Measurements from ENCODE around the gene CCNL1. TPM values are rescaled to one million over a fixed set of nuclear protein-coding genes. Genes with fewer than 3 reads are reported as not detected.
"Not testable (repeated sequence)": the region's sequence is repeated elsewhere in the genome, so short reads cannot be mapped to it uniquely, and the experiment has no call there.

Gene CCNL1
- total RNA-seq, 1 donor from 2014 or later, result 133 TPM

DNA sequence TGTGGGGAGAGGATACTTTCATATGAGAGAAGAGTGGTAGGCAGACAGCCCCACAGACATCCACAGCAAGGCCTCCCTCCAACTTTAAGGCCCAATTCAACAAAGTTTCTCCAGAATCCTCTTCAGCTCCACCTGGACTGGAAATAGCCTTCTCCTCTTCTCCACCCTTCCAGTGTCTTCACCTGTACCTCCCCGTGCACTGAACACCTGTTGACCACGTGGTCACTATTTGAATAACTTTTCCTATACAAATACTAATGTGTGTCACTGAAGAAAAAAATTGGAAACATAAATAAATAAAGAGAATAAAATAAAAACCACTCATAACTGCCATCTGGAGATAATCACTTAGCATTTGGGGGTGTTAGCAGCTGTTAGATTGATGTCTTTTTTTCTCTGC lies 52.9 kb downstream of the CCNL1 start:
- Histone ChIP-seq H3K27me3 (ENCODE audit: low read depth) (no peaks in the 10 kb centered on the region), H3K4me1 (no peaks in the 10 kb centered on the region), H3K27ac (no peak overlapping the region), H3K9me3 (no peaks in the 10 kb centered on the region), H3K36me3 (no peaks in the 10 kb centered on the region), H3K4me3 (no peak overlapping the region)
- TF ChIP-seq, protein P1, sequence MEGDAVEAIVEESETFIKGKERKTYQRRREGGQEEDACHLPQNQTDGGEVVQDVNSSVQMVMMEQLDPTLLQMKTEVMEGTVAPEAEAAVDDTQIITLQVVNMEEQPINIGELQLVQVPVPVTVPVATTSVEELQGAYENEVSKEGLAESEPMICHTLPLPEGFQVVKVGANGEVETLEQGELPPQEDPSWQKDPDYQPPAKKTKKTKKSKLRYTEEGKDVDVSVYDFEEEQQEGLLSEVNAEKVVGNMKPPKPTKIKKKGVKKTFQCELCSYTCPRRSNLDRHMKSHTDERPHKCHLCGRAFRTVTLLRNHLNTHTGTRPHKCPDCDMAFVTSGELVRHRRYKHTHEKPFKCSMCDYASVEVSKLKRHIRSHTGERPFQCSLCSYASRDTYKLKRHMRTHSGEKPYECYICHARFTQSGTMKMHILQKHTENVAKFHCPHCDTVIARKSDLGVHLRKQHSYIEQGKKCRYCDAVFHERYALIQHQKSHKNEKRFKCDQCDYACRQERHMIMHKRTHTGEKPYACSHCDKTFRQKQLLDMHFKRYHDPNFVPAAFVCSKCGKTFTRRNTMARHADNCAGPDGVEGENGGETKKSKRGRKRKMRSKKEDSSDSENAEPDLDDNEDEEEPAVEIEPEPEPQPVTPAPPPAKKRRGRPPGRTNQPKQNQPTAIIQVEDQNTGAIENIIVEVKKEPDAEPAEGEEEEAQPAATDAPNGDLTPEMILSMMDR (IDR thresholded peaks at IDR 0.05), result no peak
- ATAC-seq (no peak), DNase-seq (no peak)
- intact Hi-C loops (cut with DNase I), result no loop called here

DNA sequence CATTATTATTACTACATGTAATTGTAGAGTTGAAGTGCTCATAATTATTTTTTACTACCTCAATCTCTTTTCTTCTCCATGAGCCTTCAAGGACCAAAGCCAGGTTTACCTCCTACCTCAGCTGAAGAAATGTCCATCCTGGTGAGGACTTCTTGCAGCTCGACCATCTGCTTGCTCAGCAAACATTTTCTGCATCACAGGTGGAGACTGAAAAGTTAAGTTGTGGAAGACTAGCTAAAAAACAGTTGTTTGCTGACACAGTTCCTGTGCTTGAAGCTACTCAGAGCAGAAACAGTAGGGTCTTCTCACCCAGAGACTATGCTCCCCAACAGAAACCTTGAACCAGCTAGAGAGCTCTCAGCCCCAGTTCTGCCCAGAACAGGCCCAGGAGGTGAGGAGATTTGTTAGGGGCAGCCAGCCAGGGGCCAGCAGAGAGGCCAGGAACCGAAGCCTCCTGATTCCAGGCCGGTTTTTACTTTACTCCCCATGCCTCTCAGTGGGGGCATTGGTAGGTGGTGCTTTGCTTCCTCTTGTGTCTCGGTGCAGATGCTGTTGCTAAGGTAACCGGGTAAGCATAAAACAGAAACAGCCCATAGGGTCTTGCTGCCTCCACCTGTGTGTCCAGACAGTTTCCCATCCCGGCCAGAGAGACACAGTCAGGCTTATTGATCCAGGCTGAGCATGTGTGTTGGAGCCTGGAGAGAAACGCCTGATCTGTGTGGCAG lies 54.9 kb downstream of the CCNL1 start:
- Histone ChIP-seq H3K27me3 (ENCODE audit: low read depth) (no peaks in the 10 kb centered on the region), H3K4me1 (no peaks in the 10 kb centered on the region), H3K4me3 (no peak overlapping the region), H3K9me3 (no peaks in the 10 kb centered on the region), H3K36me3 (no peaks in the 10 kb centered on the region), H3K27ac (no peak overlapping the region)
- peak in 1 of 2 donors; percentile 27 for ATAC-seq
- DNase-seq, result no peak
- intact Hi-C loops (cut with DNase I), result no loop called here
- TF ChIP-seq, protein P1 (IDR thresholded peaks at IDR 0.05), result no peak

DNA sequence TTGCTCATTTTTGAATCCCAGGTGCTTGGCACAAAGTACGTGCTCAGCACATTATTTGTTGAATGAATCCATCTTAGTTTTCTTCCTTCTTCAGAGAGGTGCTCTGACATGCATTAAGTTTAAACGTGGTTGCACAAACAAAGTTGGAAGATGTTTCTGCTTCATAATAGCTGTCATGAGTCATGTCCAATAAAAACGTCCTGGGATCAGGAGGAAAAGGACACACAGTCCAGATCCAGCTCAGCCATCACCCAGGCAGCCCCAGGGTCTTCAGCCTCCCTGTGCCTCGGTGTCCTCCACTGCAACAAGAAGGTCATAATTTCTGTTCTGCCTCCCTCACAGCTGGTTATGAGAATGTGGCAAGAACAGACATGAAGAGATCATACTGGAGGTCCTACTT lies 55.4 kb downstream of the CCNL1 start:
- TF ChIP-seq, protein P1 (IDR thresholded peaks at IDR 0.05), result no peak
- H3K27me3 ChIP-seq (ENCODE audit: low read depth), result no peaks in the 10 kb centered on the region
- H3K36me3 ChIP-seq, result no peaks in the 10 kb centered on the region
- H3K4me1 ChIP-seq, result peaks cover 6% of the 10 kb centered on the region
- no peak overlapping the region for H3K27ac ChIP-seq
- H3K4me3 ChIP-seq, result no peak overlapping the region
- ATAC-seq (no peak), DNase-seq (no peak)
- H3K9me3 ChIP-seq, result no peaks in the 10 kb centered on the region
- intact Hi-C loops (cut with DNase I), result no loop called here

DNA sequence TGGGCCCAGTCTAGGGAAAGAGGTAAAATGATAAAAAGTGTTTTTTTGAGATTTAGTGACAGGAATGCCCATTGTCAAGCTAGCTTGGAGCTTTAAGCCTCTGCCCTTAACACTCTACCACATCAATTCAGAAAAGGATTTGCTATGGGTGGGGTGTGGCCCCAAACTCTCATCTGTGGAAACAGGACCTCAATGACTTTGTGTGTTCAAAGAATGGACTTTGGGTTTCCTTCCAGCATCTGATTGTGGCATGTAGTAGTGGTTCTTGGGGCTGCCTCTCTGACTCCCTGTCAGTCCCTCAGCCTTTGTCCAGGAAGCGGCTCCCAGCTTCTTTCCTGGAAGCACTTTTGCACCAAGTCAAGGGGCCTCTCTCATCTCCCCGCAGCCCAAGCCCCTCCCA lies 56.1 kb downstream of the CCNL1 start:
- Histone ChIP-seq H3K27me3 (ENCODE audit: low read depth) (no peaks in the 10 kb centered on the region), H3K4me3 (no peak overlapping the region), H3K9me3 (no peaks in the 10 kb centered on the region), H3K27ac (no peak overlapping the region), H3K36me3 (no peaks in the 10 kb centered on the region), H3K4me1 (peaks cover 6% of the 10 kb centered on the region)
- intact Hi-C loops (cut with DNase I), result no loop called here
- ATAC-seq (no peak), DNase-seq (no peak)
- TF ChIP-seq, protein P1 (IDR thresholded peaks at IDR 0.05), result no peak

DNA sequence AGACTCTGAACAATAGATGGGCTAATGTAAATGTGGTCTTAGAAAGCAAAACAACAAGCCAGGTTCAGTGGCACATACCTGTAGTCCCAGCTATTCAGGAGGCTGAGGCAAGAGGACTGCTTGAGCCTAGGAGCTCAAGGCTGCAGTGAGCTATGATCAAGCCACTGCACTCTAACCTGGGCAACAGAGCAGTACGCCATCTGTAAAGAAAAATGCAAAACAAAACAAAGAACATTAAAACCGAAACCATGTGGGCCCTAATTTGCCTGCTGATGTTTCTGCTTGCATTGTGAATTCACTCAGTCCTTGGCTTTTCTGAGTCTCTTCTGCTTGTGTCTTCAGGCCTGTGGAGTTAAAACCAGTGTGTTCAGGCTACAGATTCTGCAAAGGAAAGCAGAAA lies 56.7 kb downstream of the CCNL1 start:
- Histone ChIP-seq H3K27ac (no peak overlapping the region), H3K9me3 (no peaks in the 10 kb centered on the region), H3K27me3 (ENCODE audit: low read depth) (no peaks in the 10 kb centered on the region), H3K36me3 (no peaks in the 10 kb centered on the region), H3K4me3 (no peak overlapping the region), H3K4me1 (peaks cover 6% of the 10 kb centered on the region)
- no peak for DNase-seq
- intact Hi-C loops (cut with DNase I), result no loop called here
- TF ChIP-seq, protein P1 (IDR thresholded peaks at IDR 0.05), result no peak
- no peak for ATAC-seq

- H3K27ac ChIP-seq; ATAC-seq; H3K27me3 ChIP-seq (ENCODE audit: low read depth); DNase-seq; H3K9me3 ChIP-seq; H3K36me3 ChIP-seq; H3K4me1 ChIP-seq; intact Hi-C loops (cut with DNase I); H3K4me3 ChIP-seq: not testable (repeated sequence)
These were observed 57.4 kb downstream of the CCNL1 start for GRCh38 chr3:157102595-157102994.

All from lower lobe of right lung (tissue), 2 donors.